Measurements from ENCODE around the gene PPM1J.
"Not testable (repeated sequence)": the region's sequence is repeated elsewhere in the genome, so short reads cannot be mapped to it uniquely, and the experiment has no call there.

PPM1J gene, protein sequence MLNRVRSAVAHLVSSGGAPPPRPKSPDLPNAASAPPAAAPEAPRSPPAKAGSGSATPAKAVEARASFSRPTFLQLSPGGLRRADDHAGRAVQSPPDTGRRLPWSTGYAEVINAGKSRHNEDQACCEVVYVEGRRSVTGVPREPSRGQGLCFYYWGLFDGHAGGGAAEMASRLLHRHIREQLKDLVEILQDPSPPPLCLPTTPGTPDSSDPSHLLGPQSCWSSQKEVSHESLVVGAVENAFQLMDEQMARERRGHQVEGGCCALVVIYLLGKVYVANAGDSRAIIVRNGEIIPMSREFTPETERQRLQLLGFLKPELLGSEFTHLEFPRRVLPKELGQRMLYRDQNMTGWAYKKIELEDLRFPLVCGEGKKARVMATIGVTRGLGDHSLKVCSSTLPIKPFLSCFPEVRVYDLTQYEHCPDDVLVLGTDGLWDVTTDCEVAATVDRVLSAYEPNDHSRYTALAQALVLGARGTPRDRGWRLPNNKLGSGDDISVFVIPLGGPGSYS
- 0 reads per million in 4 experiments for total RNA-seq

DNA sequence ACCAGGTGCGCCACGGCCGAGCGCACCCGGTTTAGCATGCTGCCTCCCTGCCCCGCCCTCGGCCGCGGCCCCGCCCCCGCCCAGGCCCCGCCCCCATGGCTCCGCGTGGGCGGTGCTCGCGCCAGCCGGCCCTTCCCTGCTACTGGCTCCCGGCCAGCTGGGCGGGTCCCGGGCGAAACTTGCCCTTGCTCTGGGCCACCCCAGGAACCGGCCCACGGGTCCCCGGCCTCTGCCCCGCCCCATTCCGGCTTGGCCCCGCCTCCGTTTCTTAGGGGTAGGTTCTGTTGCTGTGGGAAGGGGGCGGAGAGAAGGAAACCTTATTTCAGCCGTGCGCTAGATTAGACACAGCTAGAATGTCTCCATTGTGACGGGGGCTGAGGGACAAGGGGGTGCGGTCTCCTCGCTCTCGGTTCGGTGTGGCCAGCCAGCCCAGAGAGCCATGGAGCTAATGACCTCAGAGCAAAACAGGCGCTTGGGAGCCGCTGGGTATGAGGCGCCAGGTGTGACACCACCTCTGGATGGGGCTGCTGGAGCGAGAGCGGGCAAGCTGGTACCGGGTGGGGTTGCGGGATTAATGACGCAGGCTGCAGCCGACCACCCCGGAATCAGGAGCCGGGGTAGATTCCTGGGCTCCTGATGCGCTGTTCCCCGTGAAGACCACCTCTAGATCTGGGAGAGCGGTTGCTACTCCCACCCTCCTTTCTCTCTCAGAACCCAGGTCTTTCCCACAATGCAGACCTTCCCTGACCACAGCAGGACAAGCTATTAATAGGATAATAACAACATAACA, at the start of gene PPM1J:
PPM1J (minus strand) TSS at position 69 of the 790 bp plus-strand sequence; CDS start at position 38, 31 bp downstream.
- peak; percentile 93 for DNase-seq

DNA sequence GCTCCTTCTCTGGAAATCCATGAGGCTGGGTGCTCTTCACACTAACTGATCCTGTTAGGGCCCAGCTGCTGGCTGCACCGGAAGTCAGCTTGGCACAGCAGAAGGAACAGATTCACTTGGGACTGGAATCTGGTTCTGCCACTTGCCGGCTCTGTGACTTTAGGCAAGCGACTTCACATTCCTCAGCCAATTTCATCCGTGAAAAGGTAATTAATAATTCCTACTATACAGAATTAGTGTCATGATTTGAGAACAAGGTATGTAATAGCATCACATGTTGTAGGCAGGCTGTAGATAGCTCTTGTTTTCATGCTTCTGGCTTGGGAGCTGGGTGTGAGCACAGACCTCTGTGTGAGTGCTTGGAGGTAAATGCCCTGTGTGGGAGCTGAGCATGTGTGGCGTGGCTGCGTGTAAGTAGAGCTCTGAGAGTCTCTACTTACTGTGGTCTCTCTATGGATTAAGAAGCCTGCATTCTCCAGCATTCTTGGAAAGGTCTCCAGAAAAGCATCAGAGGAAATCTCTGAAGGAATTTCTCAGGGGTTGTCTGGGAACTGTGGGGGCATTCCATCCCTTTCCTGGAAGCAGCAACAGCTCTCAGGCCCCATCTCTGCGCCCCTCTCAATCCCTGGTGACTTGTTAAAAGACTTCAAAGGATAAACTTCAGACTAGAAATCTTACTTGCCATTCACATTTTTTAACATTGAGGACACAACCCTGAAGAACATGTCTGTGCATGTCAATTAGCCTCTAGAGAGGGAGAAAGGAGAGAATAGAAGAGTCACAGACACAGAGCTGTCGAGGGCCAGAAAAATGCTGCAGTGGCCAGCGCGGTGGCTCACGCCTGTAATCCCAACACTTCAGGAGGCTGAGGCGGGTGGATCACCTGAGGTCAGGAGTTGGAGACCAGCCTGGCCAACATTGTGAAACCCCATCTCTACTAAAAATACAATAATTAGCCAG, 47.7 kb upstream of the PPM1J start:
- DNase-seq, result no peak

DNA sequence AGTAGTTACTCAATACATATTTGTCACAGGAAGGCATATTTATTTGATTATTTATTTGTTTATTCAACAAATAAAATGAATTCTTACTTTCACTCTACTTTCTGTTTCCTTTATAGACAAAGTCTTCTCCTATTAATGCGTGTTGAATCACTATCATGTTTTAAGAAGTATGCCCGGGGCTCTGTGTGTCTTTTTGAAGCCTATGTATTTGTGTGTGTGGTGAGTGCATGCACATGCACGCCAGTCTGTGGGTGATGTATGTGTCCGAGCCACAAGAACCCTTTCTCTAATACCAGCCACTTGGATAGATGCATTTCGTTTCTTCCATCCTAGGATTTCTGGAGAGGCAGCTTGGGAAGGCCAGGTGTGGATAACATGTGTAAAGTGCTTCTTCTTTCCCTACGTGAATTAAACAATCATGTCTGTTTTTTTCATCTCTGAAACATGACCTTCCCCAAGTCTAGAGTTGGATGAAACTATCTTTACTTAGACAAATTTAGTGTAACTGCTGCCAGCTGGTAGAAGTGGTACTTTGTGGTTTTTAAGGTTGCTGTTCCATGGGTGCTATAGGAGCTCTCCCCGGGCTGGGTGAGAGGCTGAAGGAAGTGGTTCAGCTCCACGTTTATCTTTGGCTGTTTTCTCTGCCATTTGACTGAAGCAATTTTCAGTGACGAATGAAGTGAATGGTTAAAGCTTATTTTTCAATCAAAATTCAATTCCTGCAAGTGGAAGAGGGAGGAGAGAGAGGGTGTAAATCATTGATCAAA, 46.8 kb upstream of the PPM1J start:
- no peak for DNase-seq

DNA sequence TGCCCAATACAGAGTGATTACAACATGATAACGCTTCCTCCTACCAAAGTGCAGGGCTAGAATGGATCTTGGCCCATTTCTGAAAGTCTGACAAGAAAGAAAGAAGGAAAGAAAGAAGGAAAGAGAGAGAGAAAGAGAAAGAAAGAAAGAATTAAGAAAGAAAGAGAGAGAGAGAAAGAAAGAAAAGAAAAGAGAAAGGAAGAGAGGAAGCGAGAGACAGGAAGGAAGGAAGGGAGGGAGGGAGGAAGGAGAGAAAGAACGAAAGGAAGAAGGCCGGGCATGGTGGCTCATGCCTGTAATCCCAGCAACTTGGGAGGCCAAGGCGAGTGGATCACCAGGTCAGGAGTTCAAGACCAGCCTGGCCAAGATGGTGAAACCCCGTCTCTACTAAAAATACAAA, 44.1 kb upstream of the PPM1J start:
- no peak for DNase-seq

DNA sequence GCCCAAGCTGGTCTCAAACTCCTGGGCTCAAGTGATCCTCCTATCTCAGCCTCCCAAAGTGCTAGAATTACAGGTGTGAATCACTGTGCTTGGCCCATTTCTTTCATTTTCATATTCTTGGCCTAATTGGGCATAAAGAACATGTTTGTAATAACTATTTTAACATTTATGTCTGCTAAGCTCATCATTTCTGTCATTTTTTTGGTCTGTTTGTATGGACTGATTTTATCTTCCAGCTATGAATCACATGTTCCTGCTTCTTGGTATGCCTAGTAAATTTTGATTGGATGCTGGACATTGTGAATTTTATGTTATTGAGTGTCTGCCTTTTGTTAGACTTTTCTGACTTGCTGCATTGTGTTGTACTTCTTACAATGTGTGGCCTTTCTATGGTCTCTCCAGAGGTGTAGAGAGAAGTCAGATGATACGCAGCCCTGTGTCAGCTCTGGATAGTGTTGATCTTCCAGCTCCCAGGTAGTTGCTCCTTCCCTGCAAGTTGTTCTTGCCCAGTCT, 39.0 kb upstream of the PPM1J start:
- no peak for DNase-seq

DNA sequence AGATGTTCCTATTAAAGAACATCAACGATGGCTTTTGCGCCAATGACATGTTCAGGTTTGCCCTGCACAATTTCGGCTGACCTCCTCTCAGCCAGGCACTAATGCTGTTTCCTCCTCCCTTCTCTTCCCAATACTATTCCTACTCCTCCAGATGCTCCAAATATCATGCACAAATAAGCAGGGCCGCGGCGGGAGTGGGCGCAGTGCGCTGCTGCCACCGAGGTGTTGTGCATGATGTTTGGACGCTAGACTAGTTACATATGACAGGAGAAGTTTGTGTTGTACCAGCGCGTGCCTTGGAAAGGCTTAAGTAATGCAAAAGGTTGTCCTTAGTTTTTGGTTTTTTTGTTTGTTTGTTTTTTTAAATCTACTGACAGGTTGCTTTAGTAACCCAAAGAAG, 33.3 kb upstream of the PPM1J start:
- DNase-seq, result no peak

DNA sequence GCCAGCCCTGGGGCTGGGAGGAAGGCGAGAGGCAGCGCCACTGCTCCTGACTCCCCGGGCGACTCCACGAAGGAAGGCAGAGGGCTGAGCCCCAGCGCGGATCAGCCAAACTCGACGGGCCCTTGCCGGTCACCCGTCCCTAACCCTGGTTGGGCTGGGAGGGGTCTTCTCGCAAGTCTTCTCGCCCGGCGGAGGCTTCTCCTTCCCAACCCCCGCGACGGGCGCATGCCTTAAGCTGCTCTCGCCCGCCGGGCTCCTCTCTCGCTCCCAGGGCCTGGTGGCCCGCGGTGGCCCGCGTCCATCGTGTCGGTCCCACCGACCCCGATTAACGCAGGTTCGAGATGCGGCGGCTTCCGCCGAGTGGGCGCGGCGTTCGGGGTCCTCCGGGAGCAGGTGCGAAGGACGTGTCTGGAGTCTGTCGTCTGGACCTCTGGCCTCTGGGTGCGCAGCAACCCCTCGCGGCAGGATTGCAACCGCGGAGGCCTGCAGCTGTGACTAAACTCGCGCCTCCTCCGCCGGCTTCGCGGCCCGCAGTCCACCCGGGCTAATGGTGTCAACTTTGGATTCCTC, 29.0 kb upstream of the PPM1J start:
- DNase-seq, result no peak

DNA sequence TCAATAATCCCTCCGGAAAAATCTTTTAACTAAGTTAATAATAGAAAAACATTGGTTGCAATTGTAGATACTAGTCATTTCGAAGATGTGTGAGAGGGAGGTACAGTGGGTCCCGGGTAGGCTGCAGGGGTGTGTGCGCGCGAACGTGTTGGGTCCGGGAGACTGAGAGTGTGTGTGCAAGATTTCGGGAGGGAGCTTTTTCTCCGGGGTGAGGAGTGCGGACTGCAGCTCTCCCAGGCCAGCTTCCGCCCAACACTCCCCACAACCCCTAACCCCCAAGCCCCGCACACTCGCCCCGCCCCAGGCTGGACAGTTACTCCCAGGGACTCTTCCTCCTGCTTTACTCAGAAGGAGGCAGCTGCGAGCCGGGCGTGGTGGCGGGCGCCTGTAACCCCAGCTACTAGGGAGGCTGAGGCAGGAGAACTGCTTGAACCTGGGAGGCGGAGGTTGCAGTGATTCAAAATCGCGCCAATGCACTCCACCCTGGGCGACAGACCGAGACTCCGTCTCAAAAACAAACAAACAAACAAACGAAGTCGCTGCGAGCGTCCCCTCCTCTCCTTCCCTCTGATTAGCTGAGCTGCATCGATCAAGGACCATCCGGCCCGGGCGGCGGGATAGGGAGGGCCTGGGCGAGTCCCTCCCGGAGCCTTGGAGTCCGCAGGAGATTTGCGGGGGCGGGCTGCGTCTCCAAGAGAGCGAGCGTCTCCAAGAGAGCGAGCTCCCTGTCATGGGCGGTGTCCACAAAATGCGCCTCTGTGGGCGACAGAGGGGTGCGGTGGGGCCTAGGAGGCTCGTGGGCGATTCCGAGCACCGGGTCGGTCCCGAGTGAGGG, 28.3 kb upstream of the PPM1J start:
- DNase-seq, result no peak

DNA sequence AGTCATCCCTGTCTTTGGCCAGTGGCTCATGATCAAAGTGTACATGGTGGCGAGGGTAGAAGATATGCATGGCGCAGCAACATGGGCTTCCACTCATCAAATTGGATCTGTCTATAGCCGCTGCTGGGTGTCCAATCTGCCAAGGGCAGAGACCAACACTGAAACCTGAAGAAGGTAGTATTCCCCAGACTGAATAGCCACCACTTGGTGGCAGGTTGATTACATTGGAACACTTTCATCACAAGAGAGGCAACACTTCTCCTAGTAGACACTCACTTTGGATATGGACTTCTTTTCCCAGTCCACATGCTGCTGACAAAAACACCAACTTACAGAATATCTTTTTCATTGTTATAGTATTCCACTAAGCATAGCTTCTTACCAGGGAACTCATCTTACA, 22.4 kb upstream of the PPM1J start:
- no peak for DNase-seq

DNA sequence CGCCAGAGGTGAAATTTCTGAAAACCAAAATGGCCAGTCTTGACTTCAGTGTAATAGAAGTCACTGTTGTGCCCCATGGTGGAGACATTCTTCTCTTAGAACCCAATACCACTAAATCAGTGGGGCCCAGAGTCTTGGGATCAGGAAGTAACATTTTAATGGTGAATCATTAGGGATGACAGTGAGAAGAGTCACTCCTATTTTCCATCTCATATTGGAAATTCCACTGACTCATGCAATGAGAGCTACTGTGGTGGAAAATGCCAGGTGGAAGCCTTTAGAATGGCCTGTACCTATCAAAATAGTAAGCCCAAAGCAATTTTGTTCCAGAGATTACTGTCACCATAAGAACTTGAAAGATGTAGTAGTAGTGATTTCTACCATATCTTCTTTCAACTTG, 20.6 kb upstream of the PPM1J start:
- DNase-seq, result no peak

DNA sequence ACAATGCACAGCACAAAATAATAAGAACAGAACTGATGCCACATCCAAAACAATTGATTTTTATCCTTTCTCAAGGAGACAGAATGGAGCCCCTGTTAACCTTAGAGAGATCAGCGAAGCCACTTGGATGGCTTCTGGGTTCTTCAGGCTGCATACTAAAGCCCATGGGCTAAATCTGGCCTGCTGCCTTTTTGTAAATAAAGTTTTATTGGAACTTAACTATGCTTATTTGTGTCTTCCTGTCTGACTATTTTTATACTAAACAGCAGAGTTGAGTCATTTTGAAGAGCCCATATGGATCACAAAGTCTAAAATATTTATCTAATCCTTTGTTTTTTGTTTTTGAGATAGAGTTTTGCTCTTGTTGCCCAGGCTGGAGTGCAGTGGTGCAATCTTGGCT, 16.3 kb upstream of the PPM1J start:
- no peak for DNase-seq

DNA sequence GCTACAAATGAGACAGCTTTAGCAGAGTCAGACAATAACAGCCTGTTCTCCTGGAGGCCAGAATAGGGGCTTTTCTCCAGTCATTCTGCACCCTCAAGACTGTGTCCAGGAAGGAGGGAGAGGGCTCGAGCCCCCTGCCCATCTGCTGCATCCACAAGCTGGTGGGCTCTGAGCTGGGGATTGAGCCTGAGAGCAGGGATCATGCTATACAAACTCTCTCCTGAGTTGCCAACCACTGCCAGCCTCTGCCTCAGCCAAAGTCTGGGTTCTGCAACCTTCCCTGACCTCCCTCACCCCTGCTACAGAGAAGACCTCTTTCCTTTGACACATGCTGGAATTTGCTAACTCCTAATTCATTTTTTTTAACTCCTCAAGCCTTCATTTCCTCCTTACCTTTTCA, 14.8 kb upstream of the PPM1J start:
- no peak for DNase-seq

DNA sequence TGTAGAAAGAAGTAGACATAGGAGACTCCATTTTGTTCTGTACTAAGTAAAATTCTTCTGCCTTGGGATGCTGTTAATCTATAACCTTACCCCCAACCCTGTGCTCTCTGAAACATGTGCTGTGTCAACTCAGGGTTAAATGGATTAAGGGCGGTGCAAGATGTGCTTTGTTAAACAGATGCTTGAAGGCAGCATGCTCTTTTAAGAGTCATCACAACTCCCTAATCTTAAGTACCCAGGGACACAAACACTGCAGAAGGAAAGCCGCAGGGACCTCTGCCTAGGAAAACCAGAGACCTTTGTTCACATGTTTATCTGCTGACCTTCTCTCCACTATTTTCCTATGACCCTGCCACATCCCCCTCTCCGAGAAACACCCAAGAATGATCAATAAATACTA, 13.9 kb upstream of the PPM1J start:
- DNase-seq, result not testable (repeated sequence)

DNA sequence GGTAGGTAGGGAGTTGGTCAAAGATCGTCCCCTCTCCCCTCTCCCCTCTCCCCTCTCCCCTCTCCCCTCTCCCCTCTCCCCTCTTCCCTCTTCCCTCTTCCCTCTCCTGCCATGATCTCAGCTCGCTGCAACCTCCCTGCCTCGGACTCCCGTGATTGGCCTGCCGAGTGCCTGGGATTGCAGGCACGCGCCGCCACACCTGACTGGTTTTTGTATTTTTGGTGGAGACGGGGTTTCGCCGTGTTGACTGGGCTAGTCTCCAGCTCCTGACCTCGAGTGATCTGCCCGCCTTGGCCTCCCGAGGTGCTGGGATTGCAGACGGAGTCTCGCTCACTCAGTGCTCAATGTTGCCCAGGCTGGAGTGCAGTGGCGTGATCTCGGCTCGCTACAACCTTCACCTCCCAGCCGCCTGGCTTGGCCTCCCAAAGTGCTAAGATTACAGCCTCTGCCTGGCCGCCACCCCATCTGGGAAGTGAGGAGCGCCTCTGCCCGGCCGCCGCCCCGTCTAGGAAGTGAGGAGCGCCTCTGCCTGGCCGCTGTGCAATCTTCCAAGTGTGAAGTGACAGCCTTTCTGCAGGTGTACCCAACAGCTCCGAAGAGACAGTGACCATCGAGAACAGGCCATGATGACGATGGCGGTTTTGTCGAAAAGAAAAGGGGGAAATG, 13.3 kb upstream of the PPM1J start:
- DNase-seq, result not testable (repeated sequence)

DNA sequence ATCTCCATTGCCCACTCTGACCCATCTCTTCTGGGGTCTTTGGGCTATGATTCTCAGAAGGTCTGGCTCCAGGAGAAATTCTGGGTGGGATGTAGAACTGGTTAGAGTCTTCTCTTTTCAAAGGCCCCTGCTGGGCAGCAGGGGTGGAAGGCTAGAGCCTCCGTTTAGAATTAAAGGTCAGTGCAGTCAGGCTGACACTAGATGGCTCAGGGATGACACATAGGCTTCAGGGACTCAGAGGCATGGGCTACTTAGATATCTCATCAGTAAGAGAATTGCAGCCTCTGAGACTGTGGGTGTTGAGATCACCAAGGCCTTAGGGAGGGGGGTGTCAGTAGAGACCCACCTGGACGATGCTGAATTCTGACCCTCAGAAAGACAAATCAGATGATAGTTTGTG, 12.6 kb upstream of the PPM1J start:
- no peak for DNase-seq

DNA sequence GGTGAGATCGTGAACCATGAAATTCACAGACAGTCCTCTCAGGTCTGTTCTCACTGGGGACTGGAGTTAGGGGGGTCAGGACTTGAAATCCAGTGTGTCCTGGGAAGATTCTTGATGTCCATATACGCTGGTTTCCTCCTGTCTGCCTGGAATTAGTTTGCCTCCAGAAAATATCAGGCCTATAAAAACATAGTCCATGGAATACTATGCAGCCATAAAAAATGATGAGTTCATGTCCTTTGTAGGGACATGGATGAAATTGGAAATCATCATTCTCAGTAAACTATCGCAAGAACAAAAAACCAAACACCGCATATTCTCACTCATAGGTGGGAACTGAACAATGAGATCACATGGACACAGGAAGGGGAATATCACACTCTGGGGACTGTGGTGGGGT, 9.1 kb upstream of the PPM1J start:
- DNase-seq, result not testable (repeated sequence)

DNA sequence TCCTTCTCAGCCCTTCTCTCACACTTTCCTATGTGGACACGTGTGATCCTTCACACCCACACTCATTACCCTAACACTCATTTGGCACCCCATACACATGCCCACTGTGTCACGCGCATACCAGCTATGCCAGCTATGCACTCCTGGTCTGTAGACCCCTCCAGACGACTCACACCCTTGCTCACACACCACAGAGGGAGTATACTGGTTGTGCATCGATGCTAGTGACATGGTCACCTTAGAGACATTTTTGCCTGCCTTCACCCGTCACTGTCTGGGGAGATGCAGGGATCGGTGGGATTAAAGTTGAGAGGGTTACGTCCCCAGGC, 8.3 kb upstream of the PPM1J start:
- DNase-seq, result no peak

DNA sequence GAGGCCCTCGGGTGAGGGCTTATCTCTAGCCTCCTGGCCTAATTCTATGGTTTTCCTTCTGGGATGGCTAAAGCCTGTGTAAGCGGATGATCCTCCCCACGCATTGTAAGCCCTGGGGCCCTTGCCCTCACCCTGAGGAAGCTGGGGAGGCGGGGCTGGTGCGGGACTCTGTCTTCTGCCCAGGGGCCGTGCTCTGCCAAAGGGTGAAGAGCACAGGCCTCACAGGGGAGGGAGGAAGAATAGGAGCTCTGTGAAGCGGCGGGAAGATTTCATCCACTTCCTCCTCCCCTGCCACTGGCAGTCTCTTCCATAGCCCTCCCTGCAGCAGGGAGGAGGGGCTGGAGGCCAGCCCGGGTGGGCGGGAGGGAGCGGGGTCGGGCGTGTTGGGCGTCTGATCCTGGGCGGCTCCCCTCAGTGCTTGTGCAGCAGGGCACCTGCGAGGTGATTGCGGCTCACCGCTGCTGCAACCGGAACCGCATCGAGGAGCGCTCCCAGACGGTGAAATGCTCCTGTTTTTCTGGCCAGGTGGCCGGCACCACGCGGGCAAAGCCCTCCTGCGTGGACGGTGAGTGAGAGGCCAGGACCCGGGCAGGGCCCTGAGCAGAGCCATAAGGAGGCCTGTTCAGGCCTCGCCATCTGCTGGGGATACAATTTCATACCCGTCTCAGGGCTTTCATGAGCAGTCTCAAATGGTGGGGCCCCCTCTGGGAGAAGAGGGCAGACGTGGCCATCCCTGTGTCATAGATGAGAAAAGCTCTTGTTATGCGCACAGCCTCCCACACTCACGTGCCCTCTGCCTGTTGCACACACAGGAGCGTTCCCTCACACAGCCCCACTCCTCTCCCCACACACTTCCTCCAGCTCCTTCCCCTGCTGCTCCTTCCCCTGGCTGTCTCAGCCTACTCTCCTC, 7.7 kb upstream of the PPM1J start:
- no peak for DNase-seq

All from effector CD8-positive, alpha-beta T cell (primary cell).